HG02970 (cell line): ENCODE results near the gene IFNGR1.
A peak's percentile ranks its signal among the peaks of the same experiment; 100 is the strongest.

ENCODE experiments used
- ATAC-seq: cut with Tn5 transposase; IDR thresholded peaks from one replicate; pipeline ENCODE4 v1.9.1; 2021; ENCODE audit warnings: mild to moderate bottlenecking, moderate library complexity, moderate number of reproducible peaks; ENCODE audit not compliant: unreplicated experiment, low FRiP score

Gene IFNGR1

DNA sequence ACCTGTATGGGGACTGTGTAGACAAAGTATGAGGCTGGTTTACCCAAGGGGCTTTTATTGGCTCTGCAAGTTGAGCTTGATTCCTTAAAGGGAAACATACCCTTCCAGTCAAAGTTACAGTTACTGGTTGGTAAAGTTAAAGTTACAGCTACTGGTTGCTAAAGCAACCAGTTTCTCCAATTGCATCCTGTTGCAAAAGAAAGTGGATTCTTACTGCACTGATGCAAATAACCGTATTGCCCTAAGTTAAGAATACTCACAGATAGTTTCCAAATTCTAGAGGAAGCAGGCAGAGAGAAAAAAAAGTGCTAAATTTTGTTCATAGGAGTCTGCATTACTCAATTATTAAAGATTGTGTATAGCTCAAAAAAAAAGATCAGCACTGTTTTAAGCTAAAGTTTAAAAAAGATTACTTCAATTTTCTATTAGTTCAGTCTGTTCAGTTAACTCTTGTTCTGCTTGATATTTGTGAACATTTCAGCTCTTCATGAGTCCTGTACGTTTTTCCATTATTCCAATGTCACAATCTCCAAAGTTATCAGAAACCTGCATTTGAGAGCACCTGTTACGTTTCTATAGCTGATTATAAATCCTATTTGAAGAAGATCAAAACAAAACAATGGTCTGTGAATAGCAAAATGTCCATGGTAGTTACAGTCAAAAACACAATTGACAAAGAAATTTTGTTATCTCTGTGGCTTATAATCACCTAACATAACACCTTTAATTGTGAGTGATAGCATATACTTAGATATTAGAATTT is 37.1 kb downstream of the IFNGR1 start:
- no peak for ATAC-seq

DNA sequence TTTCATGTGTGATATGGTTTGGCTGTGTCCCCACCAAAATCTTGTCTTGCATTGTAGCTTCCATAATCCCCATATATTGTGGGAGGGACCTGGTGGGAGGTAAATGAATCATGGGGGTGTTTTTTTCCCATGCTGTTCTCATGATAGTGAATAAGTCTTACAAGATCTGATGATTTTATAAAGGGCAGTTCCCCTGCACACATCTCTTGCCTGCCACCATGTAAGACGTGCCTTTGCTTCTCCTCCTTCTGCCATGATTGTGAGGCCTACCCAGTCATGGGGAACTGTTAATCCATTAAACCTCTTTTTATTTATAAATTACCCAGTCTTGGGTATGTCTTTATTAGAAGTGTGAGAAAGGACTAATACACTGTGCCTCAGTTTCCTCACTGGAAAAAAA is 41.6 kb downstream of the IFNGR1 start:
- ATAC-seq: no peak

DNA sequence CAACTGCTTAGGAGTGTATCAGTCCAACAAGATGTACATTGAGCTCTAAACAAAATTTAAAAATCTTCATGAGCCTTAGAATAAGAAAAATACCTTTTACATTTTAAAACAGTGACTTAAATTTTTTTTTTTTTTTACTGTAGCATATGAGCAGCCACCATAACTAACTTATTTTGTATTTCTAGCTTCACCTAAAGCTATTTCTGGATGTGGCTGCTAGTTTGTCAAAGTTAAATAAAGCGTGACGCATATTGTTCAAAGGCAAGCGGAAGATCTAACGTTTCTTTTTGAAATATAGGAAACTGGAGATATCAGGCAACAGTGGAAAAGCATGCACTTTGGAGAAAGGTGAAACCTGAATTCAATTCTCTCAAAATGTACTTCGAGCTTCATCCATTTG is 42.5 kb downstream of the IFNGR1 start:
- no peak for ATAC-seq

DNA sequence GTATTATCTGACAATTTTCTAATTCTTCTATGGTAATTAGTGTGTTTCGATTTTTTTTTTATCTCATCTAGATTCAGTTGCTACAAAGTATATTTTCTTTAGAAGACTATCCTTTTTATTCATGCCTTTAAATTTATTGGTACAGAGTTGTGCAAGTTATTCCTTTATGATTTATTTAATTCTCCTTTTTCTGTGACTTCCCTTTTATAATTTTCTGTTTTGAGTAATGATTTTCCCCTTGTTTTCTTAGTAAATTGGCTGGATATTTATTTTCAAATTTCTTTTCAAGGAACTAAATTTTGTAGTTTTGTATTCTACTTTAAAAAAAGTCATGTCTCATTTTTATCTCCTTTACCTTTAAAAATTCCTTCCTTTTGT is 43.3 kb downstream of the IFNGR1 start:
- ATAC-seq: no peak

DNA sequence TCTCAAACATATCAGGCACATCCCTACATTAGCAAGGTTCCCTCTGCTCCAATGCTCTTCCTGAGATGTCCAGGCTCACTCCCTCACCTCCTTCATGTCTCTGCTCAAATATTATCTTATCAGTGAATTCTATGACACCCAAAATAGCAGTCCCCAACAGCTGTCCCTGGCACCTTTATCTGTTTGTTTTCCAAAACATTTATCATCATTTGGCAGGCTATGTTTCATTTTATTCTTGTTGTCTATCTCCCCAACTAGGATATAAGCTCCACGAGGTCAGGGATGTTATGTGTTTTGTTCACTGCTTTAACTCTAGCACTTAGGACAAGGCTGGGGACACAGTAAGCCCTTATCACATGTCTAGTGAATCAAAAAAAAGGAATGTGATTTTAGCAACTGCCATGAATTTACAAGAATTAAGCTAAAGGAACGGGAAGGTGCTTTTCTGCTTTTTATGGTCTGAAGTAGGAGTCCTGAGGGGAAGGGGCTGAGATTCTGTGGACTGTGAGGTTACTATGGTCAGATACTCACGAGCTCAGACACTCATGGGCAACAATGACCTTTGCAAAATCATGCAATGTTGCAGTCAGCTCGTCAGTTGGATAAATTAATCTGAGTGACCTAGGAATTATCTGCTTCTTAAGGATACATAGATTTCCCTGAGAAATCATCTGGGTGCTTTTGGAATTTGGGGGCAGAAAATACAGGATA is 43.9 kb downstream of the IFNGR1 start:
- ATAC-seq: no peak

DNA sequence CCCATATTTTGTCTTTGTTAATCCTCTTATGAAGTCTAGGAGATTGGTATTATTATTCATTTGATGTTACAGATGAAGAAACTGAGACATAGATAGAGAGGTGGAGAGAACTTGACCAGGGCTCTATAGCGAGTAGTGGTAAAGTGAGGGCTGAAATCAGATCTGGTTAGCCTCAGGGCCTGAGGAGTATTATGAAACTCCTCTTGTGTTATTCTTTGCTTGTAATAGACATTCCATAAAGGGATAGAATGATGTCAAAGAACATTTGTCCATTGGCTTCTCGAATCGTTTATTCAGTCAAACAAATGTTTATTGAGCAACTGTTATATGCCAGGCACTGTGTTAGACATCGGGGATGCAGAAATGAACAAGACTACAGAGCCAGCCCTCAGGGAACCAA is 45.7 kb downstream of the IFNGR1 start, which contains the start of gene IL22RA2:
Gene IL22RA2 (minus strand): TSS at position 144 of the 400 bp plus-strand sequence. CDS start 11,895 bp downstream, outside the sequence.
- no peak for ATAC-seq

DNA sequence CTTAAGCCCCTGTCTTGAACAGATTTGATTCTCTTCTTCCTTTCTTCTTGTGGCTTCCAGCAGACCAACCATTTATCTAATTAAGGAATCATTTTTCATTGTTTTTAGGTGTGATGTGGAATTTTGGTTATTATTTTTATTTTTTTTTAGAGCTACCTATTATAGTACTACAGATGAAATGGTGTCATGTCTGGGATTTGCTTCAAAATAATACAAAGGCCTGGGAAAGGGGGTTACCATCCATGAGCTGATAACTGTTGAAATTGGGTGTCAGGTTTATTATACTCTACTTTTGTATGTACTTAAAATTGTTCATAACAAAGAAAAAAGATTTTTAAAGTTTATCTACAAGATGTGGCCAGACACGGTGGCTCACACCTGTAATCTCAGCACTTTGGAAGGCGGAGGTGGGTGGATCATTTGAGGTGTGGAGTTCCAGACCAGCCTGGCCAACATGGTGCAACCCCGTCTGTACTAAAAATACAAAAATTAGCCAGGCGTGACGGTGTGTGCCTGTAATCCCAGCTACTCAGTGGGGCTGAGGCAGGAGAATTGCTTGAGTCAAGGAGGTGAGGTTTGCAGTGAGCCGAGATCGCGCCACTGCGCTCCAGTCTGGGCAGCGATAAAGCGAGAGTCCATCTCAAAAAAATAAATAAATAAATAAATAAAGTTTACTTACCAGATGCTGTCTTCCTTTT is 46.3 kb downstream of the IFNGR1 start:
- no peak for ATAC-seq

DNA sequence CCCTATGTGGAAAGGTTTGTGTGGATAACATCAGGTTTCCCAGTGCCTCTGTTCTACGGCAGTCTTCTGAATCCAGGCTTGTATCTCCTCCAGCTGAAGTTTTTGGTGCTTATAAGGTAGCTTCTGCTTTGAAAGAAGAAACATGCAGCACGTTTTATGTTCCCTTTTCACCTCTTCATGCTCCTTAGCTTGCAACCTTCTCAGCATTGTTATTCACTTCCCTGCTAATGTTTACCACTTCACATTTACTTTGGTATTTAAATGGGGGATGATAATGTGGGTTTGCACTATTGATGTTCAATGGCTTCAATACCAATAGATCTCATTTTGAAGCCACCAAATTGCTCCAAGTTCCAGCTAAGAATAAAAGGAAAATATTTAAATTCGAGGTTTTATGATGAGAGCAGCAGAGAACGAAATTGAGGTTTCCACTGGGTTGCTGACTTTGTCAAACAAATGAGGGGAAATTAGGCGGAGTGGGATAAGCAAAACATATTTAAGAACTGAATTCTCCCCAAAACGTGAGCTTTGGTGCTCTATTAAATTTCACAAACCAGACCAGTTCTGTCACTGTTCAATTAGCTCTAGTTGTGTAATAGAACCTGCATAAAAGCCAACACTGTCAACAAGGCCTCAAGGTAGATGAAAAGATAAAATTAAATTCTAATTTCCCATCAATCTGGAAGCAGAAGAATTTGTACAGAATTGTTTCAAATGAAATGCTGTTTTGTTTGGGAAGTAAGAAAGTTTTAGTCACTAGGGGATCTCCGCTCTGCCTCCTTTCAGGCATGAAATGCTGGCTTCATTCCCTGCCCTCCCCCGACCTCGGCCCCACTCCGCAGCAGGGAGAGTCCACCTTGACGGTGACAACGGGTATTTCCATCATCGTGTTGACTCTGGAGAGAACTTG is 47.1 kb downstream of the IFNGR1 start:
- ATAC-seq: no peak

DNA sequence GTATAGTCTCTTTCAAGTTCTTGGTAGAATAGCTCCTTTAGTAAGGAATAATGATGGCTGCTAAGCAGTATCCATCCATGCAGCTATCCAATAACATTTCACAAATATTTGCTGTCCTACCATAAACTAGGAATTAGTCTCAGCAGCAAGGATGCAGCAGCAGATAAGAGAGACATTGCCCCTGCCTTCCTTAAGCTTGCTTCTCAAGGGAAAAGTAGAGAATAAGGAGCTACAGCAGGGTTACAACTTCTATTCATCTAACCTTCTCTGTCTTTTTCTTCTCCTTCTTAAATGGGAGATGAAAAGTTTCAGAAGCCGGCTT is 48.2 kb downstream of the IFNGR1 start:
- no peak for ATAC-seq

DNA sequence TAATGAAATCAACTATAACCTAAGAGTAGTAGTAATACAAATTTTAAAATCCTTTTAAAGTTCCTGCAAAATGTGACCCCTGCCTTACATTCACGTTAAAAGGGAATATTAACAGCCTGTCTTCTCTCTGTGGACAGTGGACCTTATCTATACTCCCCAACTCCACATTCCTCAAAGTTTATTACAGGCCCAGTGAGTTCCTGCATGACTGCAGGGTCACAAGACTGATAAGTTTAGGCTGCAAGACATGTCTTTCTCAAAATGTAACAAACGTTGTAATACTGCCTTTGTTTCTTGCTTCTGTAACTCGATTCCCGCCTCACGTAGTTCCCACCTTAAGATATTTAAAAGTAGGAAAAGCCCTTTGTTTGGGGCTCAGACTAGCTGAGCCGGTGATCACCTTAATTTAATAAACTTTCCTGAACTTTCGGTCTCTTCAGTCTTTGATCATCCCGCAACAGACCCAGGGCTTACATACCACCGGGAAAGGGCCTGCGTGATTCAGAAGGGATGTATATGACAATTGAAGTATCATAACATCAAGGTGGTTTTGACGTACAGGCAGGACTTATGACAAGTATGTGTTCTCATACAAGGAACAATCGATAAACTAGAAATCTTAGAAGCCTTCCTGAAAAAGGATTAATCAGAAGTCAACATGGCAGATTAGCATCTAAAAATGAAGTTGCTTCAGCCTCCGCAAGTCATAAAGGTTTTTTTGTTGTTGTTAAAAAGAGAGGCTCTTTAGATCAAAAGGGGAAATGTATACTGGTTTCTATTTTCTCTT is 48.7 kb downstream of the IFNGR1 start:
- no peak for ATAC-seq

DNA sequence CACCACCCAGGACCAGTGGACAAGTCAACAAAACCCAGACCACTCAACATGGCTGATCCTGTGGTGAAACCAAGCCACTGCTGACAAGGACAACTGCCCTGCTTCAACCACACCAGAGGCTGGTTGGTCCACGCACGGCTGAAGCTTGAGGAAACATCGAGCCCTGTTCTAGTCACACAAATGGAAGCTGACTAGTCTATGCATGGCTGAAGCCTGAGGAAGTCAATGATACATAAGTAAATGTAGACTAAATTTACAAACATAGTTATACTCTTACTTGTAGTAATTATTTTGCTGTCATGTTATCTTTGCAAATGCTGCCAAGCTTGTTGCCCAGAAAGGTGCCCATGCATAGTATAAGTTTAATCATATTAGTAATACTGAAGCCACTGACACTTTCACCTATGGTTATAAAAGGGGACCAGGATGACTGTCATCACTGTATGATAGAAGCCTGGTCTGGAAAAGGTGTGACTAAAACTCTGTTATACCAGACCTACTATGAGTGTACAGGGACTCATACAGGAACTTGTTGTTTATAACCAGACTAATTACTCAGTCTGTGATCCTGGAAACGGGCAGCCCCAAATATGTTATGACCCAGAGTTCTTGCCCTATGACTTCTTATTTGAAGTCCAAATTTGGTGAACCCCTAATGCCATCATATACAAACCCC is 51.3 kb downstream of the IFNGR1 start:
- ATAC-seq: no peak

DNA sequence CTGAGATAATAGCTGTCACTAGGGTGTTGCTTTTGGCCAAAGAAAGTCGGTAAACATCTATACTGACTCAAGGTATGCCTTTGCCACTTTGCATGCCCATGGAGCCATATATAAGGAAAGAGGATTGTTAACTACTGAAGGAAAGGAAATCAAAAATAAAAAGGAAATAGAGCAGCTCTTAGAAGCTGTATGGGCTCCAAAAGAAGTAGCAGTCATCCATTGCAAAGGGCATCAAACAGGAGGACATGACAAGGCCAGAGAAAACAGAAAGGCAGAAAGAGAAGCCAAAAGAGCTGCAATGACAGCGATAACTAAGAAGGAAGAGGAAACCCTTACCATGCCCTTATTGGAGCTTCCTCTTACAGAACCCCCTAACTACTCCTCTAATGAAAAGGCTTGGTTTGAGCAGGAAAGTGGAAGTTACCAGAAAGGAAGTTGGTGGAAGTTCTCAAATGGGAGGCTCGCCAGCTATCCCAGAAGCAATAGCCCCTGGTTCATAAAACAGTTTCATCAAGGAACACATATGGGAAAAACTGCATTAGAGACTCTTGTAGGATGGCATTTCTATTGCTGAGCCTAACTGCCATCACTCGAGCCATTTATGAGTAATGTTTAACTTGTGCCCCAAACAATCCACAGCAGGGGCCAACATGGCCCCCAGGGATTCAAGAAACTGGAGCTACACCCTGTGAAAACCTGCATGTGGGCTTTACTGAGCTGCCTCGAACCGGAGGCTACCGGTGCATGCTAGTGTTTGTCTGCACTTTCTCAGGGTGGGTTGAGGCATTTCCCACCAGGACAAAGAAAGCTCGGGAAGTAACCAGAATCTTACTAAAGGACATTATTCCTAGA is 52.7 kb downstream of the IFNGR1 start:
- no peak for ATAC-seq

DNA sequence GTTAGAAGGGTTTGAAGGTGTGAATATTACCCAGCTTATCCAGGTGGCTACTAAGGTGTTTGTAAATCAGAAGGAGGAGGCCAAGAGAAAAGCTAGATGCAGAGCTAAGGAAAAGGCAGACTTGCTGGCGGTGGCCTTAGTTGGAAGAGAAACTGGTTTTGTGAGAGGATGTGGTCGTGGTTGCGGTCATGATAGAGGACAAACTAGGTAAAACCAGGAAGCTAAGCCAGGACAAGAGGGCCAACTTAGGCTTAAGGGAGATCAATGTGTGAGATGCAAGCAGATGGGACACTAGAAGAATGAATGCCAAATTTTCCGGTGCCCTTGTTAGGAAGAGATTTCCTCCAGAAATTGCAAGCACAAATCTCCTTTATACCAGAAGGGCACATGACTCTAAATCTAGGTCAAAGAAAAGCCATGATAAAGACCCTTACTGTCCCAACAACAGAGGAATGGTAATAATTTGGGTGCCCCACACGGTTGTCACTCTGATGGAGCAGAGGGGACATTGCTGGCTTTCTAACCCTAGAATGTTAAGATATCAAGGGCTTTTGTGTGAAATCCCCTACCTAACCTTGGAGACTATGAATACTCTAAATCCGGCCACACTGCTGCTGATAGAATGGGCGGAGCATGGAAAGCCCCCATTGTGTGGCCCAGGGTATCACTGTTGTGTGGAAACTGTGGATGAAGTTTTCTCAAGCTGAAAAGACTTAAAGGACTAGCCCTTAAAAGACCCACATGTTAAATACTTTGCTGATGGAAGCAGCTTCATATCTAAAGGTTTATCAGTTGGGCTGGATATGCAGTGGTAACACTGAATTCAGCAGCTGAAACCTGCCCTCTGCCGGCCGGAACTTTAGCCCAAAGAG is 53.6 kb downstream of the IFNGR1 start:
- peak; percentile 54 for ATAC-seq

DNA sequence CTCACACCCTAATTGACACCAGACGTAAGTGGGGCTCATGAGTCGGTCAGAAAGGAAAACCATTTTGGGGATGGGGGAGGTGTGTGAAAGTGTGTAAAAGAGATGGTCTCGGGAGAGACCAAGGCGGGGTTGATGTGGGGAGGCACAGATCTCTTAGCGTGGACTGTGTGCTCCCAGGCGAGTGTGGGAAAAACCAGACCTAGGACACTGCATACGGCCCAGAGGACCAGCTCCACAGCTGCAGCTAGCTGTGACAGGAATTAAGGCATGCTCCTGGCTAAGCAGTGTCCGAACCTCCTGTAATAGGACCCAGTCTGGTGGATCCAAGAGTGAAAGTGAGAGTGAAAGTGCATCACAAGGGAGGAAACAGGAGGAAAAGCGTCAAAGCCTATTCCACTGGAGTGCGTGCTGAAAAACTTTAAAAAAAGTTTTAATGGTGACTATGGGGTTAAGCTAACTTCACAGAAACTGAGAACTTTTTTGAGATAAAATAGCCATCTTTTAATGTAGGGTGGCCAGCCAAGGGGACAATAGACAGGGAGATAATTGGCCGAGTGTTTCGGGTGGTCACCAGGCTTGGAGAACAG is 55.4 kb downstream of the IFNGR1 start:
- no peak for ATAC-seq

DNA sequence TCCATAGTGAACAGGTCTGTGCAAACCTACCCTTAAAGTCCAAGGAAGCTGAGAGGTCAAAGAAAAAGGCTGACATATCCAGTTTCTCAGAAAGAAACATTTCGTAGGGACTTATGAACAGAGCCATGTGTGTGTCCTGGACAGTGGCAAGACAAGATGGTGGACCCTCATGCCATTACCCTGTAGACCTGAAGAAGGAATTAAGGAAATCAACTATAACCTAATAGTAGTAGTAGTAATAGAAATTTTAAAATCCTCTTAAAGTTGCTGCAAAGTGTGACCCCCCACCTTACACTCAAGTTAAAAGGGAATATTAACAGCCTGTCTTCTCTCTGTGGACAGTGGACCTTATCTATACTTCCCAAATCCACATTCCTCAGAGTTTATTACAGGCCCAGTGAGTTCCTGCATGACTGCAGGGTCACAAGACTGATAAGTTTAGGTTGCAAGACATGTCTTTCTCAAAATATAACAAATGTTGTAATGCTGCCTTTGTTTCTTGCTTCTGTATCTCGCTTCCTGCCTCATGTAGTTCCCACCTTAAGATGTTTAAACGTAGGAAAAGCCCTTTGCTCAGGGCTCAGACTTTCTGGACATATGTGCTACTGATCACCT is 56.4 kb downstream of the IFNGR1 start:
- ATAC-seq: no peak

DNA sequence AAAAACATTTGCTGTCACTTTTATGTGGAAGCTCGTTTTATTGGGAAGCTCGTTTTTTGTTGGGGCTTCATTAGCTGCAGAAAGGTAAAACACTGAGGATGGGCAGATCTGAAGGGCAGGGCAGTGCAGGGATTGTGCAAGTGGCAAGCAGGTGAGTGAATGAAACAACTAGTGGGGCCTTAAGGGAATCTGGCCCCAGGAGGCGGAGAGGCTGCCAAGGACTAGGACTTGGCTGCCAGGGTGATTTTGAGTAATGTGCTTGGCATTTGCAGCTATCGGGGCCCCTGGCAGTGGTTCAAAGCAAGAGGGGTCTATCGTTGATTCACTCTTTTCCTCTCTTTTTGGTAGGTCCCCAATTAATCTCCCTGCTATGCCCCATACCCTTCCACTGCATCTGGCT is 57.2 kb downstream of the IFNGR1 start:
- ATAC-seq: no peak

DNA sequence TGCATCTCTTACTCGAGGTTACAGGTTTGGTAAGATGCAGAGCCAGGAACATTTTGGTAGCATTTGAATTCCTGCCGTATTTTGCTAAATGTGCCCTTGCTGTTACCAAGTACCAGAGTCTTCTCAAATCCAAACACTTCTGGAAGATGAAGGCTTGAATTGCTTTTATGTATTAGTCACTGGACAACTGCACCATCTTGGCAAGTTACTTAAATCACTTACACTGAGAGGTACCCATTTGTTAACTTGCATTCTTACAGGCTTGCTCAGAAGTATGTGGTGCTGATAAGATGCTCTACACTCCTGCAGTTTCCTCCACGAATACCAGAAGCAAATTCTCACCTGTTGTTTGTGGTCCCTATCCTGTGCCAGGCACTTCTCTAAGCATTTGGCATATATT is 58.4 kb downstream of the IFNGR1 start:
- ATAC-seq: no peak
